ENCODE data around the gene CAMKMT.

Gene CAMKMT

GRCh38 chr2:44335806-44336538, 25.8 kb upstream of the CAMKMT start:
- Histone ChIP-seq H2AK5ac (ENCODE audit: low read length) (no peak overlapping the region), H3K27ac (ENCODE audit: low read depth, low read length) (no peak overlapping the region), H3K27me3 (ENCODE audit: insufficient read depth, low read length) (no peaks in the 10 kb centered on the region), H2BK12ac (ENCODE audit: low read length) (no peak overlapping the region), H3K4ac (ENCODE audit: low read depth, low read length) (no peak overlapping the region), H3K18ac (ENCODE audit: low read length) (no peak overlapping the region), H3K79me1 (ENCODE audit: low read length) (no peaks in the 10 kb centered on the region), H3K14ac (ENCODE audit: low read length) (no peak overlapping the region), H3K79me2 (ENCODE audit: control insufficient read depth, insufficient read depth, low read length, poor library complexity) (no peaks in the 10 kb centered on the region), H3K4me1 (ENCODE audit: control insufficient read depth in 1 of 2, insufficient read depth in 2 of 2, low read length in 2 of 2) (no peaks in the 10 kb centered on the region), H3K9me3 (ENCODE audit: insufficient read depth, low read depth, low read length) (no peaks in the 10 kb centered on the region), H2BK5ac (ENCODE audit: low read depth, low read length, poor library complexity) (no peak overlapping the region), H3K36me3 (ENCODE audit: control insufficient read depth in 1 of 2, insufficient read depth in 2 of 2, low read length in 2 of 2) (peaks cover 0 to 10% of the 10 kb centered on the region in 2 experiments), H3K9ac (ENCODE audit: low read length) (no peak overlapping the region), H4K8ac (ENCODE audit: low read depth, low read length) (no peak overlapping the region), H2BK120ac (ENCODE audit: insufficient read depth, low read length, poor library complexity) (no peak overlapping the region), H3K23ac (ENCODE audit: low read length) (no peak overlapping the region), H2AFZ (ENCODE audit: insufficient read depth, low read length, poor library complexity) (no peak overlapping the region), H4K91ac (ENCODE audit: low read depth, low read length) (no peak overlapping the region), H3K4me2 (ENCODE audit: low read length) (no peak overlapping the region), H4K12ac (ENCODE audit: low read depth, low read length) (no peak overlapping the region), H3K4me3 (ENCODE audit: low read depth, low read length) (no peak overlapping the region)
- no CpG with 5 or more reads among the region's 2 CpGs for WGBS (ENCODE audit: extremely low coverage, insufficient coverage, insufficient read length)
- DNase-seq = peak in 1 of 2 donors; percentile 29

DNA sequence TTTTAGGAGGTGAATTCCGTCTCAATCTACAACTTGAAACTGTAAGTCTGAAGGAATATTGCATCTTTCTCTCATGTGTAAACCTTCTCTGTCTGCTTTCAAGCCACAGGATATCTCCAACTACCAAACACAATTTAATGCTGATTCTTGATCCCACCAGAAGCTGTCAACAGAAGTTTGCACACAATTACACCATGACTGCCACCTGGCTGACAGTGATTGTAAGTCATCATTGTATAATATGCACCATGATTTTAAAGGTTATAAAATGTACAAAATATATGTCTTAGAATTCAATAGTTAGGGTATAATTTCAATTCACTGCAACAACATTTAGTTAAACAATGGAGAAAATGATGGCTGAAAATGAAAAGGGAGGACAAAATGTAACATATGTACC, 18.9 kb upstream of the CAMKMT start:
- H3K36me3 ChIP-seq (ENCODE audit: control insufficient read depth in 1 of 2, insufficient read depth in 2 of 2, low read length in 2 of 2) = peaks cover 2 to 5% of the 10 kb centered on the region in 2 experiments
- WGBS (ENCODE audit: extremely low coverage, insufficient coverage, insufficient read length) = no CpG with 5 or more reads among the region's 1 CpG
- no peaks in the 10 kb centered on the region for H3K4me1 ChIP-seq (ENCODE audit: control insufficient read depth in 1 of 2, insufficient read depth in 2 of 2, low read length in 2 of 2)
- H3K9ac ChIP-seq (ENCODE audit: low read length) = no peak overlapping the region
- H3K4ac ChIP-seq (ENCODE audit: low read depth, low read length) = no peak overlapping the region
- no peak overlapping the region for H2AFZ ChIP-seq (ENCODE audit: insufficient read depth, low read length, poor library complexity)
- no peak overlapping the region for H3K23ac ChIP-seq (ENCODE audit: low read length)
- H3K4me3 ChIP-seq (ENCODE audit: low read depth, low read length) = no peak overlapping the region
- no peaks in the 10 kb centered on the region for H3K9me3 ChIP-seq (ENCODE audit: insufficient read depth, low read depth, low read length)
- H3K18ac ChIP-seq (ENCODE audit: low read length) = no peak overlapping the region
- H3K4me2 ChIP-seq (ENCODE audit: low read length) = no peak overlapping the region
- H4K8ac ChIP-seq (ENCODE audit: low read depth, low read length) = no peak overlapping the region
- H4K12ac ChIP-seq (ENCODE audit: low read depth, low read length) = no peak overlapping the region
- DNase-seq = peak in 1 of 2 donors; percentile 12
- no peaks in the 10 kb centered on the region for H3K27me3 ChIP-seq (ENCODE audit: insufficient read depth, low read length)
- no peak overlapping the region for H3K27ac ChIP-seq (ENCODE audit: low read depth, low read length)
- H2BK5ac ChIP-seq (ENCODE audit: low read depth, low read length, poor library complexity) = no peak overlapping the region
- no peaks in the 10 kb centered on the region for H3K79me2 ChIP-seq (ENCODE audit: control insufficient read depth, insufficient read depth, low read length, poor library complexity)
- H3K79me1 ChIP-seq (ENCODE audit: low read length) = no peaks in the 10 kb centered on the region
- H4K91ac ChIP-seq (ENCODE audit: low read depth, low read length) = no peak overlapping the region
- no peak overlapping the region for H2BK120ac ChIP-seq (ENCODE audit: insufficient read depth, low read length, poor library complexity)
- H2BK12ac ChIP-seq (ENCODE audit: low read length) = no peak overlapping the region
- H2AK5ac ChIP-seq (ENCODE audit: low read length) = no peak overlapping the region
- H3K14ac ChIP-seq (ENCODE audit: low read length) = no peak overlapping the region

DNA sequence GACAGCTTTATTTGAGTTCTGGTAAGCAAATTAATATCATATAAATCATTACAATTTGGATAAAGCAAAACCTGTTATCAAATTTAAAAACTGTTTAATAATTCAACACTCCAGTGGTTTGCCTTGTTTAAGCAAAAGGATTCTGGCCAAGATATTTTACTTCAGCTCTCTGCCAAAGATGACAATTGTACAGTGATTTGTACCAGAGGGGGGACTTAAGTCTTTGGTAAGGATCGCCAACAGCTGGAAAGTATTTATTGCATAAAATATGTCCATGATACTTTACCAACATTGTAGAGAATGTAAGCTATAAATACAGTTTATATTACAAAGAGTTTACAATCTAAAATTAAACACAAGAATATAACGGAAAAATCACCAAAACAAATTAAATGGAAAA, 14.2 kb upstream of the CAMKMT start:
- peaks cover 0 to 2% of the 10 kb centered on the region in 2 experiments for H3K36me3 ChIP-seq (ENCODE audit: control insufficient read depth in 1 of 2, insufficient read depth in 2 of 2, low read length in 2 of 2)
- no peak overlapping the region for H3K27ac ChIP-seq (ENCODE audit: low read depth, low read length)
- no peak overlapping the region for H3K23ac ChIP-seq (ENCODE audit: low read length)
- H3K18ac ChIP-seq (ENCODE audit: low read length) = no peak overlapping the region
- H3K27me3 ChIP-seq (ENCODE audit: insufficient read depth, low read length) = no peaks in the 10 kb centered on the region
- H4K12ac ChIP-seq (ENCODE audit: low read depth, low read length) = no peak overlapping the region
- no peak overlapping the region for H2BK5ac ChIP-seq (ENCODE audit: low read depth, low read length, poor library complexity)
- no peaks in the 10 kb centered on the region for H3K79me1 ChIP-seq (ENCODE audit: low read length)
- H3K9ac ChIP-seq (ENCODE audit: low read length) = no peak overlapping the region
- no peaks in the 10 kb centered on the region for H3K79me2 ChIP-seq (ENCODE audit: control insufficient read depth, insufficient read depth, low read length, poor library complexity)
- no peak overlapping the region for H4K8ac ChIP-seq (ENCODE audit: low read depth, low read length)
- H3K4me3 ChIP-seq (ENCODE audit: low read depth, low read length) = no peak overlapping the region
- WGBS (ENCODE audit: extremely low coverage, insufficient coverage, insufficient read length) = no CpG with 5 or more reads among the region's 2 CpGs
- H3K4me2 ChIP-seq (ENCODE audit: low read length) = no peak overlapping the region
- H3K4me1 ChIP-seq (ENCODE audit: control insufficient read depth in 1 of 2, insufficient read depth in 2 of 2, low read length in 2 of 2) = no peaks in the 10 kb centered on the region
- no peak overlapping the region for H2BK12ac ChIP-seq (ENCODE audit: low read length)
- H2BK120ac ChIP-seq (ENCODE audit: insufficient read depth, low read length, poor library complexity) = no peak overlapping the region
- H3K14ac ChIP-seq (ENCODE audit: low read length) = no peak overlapping the region
- no peak overlapping the region for H2AK5ac ChIP-seq (ENCODE audit: low read length)
- H4K91ac ChIP-seq (ENCODE audit: low read depth, low read length) = no peak overlapping the region
- H3K4ac ChIP-seq (ENCODE audit: low read depth, low read length) = no peak overlapping the region
- no peak for DNase-seq
- H2AFZ ChIP-seq (ENCODE audit: insufficient read depth, low read length, poor library complexity) = no peak overlapping the region
- H3K9me3 ChIP-seq (ENCODE audit: insufficient read depth, low read depth, low read length) = no peaks in the 10 kb centered on the region

DNA sequence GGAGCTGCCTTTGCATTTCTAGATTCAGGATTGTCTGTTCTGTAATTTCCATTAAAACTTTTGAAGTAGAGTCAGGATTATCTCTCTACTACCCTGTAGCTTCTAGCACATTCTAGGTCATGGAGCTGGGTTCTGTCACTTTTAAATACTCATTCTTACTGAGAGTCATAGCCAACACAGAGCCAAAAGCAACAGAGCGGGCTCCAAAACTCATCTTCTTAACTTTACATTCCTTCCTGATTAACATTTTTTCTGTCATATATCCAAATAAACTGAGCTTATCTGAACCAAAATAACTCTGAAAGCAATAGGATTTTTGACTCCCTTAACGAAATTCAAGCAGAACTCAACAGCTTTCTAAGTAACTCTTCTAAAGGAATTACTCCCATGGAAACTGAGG, 13.3 kb upstream of the CAMKMT start:
- Histone ChIP-seq H2BK12ac (ENCODE audit: low read length) (no peak overlapping the region), H2BK5ac (ENCODE audit: low read depth, low read length, poor library complexity) (no peak overlapping the region), H3K9ac (ENCODE audit: low read length) (no peak overlapping the region), H3K27ac (ENCODE audit: low read depth, low read length) (no peak overlapping the region), H4K91ac (ENCODE audit: low read depth, low read length) (no peak overlapping the region), H3K79me2 (ENCODE audit: control insufficient read depth, insufficient read depth, low read length, poor library complexity) (no peaks in the 10 kb centered on the region), H3K4me3 (ENCODE audit: low read depth, low read length) (no peak overlapping the region), H3K79me1 (ENCODE audit: low read length) (no peaks in the 10 kb centered on the region), H3K4ac (ENCODE audit: low read depth, low read length) (no peak overlapping the region), H3K27me3 (ENCODE audit: insufficient read depth, low read length) (no peaks in the 10 kb centered on the region), H3K14ac (ENCODE audit: low read length) (no peak overlapping the region), H3K9me3 (ENCODE audit: insufficient read depth, low read depth, low read length) (no peaks in the 10 kb centered on the region), H4K8ac (ENCODE audit: low read depth, low read length) (no peak overlapping the region), H3K36me3 (ENCODE audit: control insufficient read depth in 1 of 2, insufficient read depth in 2 of 2, low read length in 2 of 2) (peaks cover 0 to 2% of the 10 kb centered on the region in 2 experiments), H3K4me1 (ENCODE audit: control insufficient read depth in 1 of 2, insufficient read depth in 2 of 2, low read length in 2 of 2) (no peaks in the 10 kb centered on the region), H3K23ac (ENCODE audit: low read length) (no peak overlapping the region), H4K12ac (ENCODE audit: low read depth, low read length) (no peak overlapping the region), H2AFZ (ENCODE audit: insufficient read depth, low read length, poor library complexity) (no peak overlapping the region), H2AK5ac (ENCODE audit: low read length) (no peak overlapping the region), H3K18ac (ENCODE audit: low read length) (no peak overlapping the region), H2BK120ac (ENCODE audit: insufficient read depth, low read length, poor library complexity) (no peak overlapping the region), H3K4me2 (ENCODE audit: low read length) (no peak overlapping the region)
- no peak for DNase-seq
- no CpG with 5 or more reads among the region's 2 CpGs for WGBS (ENCODE audit: extremely low coverage, insufficient coverage, insufficient read length)

Data from trophoblast cell (in vitro differentiated cells and primary cell).